Stimulated activated CD8-positive, alpha-beta memory T cell treated with anti-CD3 and anti-CD28 coated beads, Interleukin-12 subunit alpha, Interleukin-12 subunit beta, amount 100 ng/mL, for 24 hours (primary cell): ENCODE results near the gene TNS4.

Experiments
- DNase-seq: peaks from one replicate; pipeline ENCODE4 v3.0.0-alpha.2; 2020; ENCODE audit errors: extremely low read depth

Gene TNS4

DNA sequence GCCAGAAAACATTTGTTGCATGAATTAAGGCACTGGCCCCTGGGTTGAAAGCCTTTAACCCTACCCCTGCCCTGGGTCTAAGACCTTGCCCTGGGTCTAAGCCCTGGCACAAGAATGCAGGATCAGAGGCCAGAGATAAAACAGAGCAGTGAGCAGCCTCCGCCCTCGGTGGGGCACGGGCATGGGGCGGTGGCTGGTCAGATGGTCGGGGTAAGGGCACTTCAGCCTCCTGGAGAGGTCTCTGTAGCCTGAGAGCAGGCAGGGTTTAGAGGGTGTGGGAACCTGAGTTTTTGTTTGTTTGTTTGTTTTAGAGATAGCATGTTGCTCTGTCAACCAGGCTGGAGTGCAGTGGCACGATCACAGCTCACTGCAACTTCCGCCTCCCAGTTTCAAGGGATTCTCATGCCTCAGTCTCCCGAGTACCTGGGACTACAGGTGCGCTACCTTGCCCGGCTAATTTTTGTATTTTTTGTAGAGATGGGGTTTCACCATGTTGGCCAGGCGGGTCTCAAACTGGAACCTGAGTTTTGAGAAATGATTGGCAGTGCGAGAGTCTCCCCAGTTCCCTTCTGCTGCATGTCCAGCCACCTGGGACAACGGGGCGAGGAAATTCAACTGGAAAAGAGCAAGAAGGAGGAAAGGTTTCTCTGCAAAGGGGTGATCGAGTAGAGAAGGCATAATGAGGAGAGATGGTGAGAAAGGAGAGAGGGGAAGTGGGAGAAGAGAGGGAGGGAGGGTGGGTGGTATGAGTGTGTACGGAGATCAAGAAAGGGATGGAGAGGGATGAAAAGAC, 27.7 kb downstream of the TNS4 start:
- DNase-seq: no peak

DNA sequence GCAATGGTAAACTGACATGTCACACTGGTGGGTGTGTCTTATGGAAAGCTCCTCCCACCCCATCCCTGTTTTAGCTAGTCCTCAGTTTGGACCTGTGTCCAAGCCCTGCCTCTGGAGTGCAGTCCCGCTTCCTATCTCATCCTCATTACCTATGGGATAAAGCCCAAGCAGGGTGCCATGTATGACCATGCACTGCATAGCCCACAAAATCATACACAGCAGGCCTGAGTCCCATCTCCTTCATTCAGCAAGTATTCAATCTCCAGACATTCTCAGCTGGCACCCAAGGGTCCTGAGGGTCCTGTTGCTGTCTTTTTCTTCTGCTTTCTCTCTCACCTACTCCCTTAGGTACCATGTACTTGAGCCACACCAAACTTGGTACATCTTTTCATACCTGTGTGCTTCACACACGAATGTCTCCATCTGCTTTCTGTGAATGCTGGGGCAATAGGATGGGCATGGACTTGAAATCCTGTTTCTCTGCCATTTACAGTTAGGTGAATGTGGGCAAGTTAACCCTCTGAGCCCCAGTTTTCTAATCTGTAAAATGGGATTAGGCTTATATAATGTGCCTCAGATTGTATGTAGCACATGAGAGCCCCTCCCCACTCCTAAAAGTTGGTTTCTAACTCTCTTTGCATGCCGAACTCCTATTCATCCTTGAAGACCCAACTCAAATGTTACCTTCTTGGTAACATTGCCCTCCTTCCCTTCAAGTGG, 28.5 kb downstream of the TNS4 start:
- no peak for DNase-seq

DNA sequence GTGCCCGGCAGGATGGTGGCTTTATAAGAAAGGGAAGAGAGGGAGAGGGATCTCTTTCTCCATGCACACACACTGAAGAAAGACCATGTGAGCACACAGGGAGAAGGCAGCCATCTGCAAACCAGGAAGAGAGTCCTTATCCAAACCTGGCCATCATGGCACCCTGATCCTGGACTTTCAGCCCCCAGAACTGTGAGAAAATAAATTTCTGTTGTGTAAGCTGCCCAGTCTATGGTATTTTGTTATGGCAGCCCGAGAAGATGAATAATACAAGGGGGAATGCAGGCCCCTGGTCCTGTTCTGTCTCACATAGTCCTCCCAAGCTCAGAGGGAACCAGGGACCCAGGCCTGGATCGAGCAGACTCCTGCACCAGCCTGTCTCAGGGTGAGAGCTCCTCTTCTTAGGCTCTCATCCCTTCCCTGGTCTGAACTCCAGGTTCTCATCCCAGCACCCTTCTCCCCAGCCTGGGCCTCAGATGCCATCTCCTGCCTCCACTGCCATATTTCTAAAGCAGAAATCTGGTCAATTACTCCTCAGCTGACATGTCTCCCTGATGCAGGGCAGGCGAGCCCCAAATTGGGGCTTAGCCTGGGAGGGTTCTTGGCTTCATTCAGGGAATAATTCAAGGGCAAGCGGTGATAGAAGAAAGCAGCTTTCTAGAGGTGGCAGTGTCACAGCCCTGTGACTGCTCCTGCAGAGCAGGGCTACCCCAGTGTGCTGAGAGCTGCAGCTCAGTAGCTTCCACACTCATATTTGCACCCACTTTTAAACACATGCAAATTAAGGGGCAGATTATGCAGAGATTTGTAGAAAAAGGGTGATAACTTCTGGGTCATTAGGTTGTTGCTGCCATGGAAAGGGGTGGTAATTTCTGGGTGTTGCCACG, 29.3 kb downstream of the TNS4 start:
- DNase-seq: no peak

DNA sequence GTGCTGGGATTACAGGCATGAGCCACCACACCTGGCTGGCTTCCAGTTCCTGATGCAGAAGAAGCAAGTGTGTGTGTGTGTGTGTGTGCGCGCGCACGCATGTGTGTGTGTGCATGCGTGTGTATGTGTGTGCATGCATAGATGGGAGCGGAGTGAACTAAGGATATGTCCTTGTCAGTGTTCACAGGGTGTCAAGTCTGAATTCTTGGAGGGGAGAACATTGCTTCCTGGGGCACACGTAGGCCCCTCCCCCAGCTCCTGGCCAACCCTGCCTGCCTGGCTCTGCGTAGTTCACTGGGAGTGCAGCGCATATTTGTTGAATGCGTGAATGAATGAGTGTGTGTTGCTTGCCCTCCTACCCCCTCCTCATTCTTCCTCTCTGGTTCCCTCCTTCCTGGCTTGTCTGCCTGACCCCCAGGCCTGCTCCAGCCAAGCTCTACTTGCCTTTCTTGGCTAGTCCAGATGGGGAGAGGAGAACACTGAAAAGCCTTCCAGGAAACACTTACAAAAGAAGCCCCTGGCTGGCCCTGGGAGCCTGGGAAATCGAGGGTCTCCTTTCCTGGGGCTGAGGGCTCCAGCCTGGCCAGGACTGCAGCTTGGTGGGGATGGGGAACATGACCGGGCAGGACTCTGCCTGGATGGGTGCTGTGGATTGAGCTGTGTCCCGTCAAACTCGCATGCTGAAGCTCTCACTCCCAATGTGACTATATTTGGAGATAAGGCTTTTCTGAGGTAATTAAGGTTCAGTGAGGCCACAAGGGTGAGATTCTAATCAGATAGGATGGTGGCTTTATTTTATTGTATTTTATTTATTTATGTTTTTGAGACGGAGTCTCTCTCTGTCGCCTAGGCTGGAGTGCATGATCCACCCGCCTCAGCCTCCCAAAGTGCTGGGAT, 30.2 kb downstream of the TNS4 start:
- no peak for DNase-seq

DNA sequence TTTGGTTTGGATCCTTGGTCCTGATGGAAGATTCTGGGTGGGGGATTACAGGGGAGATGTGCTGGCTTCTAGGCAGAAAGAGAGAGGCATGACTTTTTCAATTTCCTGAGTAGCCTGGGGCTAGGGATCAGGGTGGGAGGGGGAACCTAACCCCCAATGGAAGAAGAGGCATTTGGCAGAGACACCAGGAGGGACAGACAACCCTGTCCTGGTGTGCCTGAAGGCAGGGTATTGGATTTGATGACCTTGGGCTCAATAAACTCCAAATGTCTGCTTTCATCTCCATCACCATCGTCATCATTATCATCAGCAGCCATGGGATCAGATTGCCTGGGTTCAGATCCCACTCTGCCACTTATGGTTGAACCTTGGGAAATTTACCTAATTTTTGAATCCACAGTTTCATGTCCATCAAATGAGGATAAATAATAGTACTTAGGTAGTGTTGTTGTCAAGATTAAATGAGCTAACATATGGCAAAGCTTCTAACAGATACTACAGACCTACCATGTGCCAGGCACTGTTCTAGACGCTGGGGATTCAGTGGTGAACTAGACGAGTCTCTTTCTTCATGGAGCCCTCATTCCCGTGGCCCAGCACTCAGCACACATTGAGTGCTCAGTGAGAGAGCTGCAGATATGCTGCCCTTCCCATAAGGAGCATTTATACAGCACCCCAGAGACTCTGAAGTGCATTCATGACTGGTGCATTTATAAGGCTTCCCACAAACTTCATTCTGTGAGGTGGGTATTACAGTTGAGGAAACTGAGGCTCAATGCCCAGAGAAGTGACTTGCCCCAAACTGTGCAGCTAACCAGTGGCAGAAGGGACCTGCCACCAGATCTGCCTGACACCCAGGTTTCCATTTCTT, 31.4 kb downstream of the TNS4 start:
- DNase-seq: no peak

DNA sequence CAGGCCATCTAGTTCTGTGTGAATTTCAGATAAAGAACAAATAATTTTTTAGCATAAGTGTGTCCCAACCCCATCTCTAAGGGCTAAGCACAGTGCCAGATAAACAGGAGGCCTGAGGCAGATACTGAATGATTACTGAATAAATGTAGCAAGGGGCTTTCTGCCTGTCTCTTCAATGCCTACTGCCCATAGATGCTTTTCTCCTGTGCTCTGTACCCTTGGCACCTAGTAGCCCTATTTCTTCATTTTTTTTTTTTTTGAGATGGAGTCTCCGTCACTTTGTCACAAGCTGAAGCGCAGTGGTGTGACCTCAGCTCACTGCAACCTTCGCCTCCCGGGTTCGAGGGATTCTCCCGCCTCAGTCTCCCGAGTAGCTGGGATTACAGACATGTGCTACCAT, 32.9 kb downstream of the TNS4 start:
- no peak for DNase-seq

DNA sequence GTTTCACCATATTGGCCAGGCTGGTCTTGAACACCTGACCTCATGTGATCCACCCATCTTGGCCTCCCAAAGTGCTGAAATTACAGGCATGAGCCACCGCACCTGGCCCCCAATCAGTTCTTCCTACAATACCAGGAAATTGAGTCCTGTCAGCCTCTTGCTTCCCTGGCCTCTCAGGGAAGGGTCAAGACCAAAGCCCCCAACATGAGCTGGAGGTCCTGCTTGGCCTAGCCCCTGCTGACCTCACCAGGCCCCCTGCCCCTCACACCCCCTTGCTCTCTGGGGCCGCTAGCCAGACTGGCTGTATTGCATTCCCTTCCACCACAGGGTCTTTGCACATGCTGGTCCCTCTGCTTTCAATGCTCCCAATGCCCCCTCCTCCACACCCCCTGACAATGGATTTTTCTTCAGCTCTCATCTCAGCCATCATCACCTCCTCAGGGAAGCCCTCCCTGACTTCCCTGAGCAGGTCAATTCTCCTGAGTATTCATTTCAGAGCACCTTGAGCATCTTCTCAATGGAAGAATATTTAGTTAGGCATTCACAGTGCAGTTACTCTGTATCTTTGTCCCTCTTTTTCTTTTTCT, 34.0 kb downstream of the TNS4 start:
- no peak for DNase-seq

DNA sequence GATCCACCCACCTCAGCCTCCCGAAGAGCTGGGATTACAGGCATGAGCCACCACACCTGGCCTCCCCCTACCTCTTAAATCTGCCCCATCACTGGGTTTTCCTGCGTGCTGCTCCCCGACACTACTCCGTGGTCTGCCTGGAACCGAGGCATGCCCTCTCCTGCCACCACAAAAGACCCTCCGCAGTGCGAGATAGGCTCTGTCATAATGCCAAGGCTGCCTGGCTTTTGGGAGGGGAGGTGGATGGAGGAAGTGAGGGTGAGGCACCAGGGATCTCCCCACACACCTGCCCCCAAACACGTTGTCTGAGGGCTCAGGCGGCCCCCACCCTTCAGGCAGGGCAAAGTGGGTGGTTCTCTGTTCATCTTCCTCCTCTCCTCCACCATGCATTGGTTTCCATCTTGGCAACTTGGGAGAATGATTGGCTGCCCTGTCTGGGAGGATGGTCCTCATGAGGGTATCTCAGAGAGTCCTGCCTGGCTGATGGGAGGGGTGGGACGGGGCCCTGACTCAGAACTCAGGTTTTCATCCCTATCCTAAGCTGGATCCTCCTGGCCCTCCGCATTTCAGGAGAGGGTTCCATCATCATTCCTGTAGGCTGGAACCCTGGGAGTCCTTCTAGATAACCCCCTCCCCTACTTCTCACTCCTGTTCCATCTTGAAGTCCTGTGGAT, 35.0 kb downstream of the TNS4 start:
- DNase-seq: no peak

DNA sequence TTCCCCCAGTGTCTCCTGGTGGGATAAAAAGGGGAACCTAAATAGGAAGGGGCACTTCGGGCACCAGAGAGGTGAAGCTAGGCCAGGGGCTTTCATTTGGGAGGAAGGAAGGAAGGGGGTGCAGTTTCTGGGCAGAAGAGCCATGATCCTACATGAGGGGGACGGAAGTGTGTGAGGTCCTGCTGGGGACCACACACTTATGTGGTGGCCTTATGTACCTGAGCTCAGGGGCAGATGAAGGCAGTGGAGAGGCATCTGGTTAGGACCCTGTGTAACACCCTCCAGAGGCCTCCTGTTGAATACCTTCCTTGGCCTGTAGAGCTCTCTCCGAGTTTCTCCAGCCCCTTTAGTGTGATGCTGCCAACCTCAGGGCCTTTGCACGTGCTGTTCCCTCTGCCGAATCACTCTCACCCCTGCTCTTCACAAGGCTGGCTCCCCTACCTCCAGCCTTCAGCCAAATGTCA, 37.0 kb downstream of the TNS4 start:
- DNase-seq: no peak

DNA sequence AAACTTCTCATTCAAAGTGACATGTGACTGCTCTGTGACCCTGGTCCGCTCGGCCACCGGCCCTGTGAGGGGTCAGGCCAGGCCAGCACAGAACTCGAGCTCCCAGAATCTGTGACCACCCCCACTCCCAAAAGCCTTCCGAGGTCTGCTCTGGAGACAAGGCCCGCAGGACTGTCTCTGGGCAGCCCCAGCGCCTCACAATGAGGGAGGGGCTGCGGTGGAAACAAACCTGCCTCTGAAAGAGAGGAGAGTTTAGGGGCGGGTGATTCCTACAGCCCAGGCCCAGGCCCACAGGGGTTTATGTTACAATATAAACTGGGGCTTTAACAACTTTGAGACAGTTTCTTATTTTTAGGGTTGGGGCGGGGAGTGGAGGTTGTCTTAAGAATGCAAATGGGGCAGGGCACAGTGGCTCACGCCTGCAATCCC, 38.3 kb downstream of the TNS4 start:
- DNase-seq: no peak

DNA sequence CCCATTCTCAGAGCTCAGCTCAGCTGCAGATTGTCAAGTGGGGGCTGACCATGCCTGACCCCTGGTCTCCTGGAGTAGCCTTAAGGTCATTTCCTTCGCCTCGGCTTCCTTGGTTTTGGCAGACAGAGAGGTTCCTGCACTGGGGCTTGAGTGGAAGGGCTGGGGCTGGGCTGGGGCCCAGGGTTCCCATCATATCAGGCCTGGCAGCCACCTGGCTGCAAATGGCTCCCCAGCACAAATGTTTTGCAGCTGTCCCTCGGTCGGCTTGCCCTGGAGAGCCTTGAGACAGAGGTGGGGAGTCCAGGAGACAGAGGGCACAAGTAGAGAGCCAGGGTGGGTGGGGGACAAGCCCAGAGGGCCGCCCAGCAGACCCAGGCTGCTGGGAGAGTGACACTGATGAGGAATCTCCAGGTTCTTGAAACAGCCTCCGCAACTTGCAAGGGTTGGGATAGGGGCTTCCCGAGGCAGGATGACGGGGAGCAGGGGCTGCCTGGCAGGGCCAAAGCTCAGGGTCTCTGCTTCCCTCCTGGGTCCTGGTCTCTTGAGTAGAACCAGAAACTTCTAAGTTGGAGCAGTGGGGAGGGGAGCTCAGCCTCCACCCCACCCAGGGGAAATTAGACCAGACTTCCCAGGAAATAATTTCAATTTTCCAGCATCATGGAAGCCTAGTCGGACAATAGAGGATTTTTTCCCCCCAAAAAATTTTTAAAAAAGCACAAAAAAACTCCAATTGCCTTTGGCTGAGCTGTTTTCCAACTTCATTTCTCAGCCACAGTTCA, 38.9 kb downstream of the TNS4 start:
- DNase-seq: no peak

DNA sequence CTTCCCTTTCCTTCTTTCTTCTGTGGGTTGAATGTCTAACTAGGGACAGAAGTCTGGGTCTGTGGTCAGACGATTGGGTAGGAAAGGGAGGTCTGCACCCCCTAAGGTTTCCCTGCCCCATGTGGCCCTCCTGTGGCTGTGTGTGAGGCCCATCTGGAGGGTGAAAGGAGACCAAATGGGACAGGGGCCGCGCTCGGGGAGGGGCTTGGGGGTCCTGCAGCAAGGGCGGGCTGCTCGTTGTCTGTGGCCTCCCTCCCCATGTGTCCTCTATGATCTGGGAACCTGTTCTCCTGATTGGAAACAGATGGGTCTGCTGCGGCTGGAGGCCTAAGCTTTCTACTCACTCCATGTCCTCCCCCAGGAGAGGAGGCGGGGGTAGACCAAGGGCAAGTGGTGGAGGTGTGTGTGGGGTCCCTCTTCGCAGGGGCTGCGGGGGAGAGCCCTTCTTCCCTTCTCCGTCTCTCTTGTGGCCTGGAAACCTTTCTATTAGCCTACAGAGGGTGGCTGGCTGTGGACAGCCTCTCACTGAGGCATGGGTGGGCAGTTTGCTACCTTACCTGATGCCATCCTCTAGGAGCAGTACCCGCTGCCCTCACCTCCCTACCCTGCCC, 39.6 kb downstream of the TNS4 start:
- DNase-seq: no peak

DNA sequence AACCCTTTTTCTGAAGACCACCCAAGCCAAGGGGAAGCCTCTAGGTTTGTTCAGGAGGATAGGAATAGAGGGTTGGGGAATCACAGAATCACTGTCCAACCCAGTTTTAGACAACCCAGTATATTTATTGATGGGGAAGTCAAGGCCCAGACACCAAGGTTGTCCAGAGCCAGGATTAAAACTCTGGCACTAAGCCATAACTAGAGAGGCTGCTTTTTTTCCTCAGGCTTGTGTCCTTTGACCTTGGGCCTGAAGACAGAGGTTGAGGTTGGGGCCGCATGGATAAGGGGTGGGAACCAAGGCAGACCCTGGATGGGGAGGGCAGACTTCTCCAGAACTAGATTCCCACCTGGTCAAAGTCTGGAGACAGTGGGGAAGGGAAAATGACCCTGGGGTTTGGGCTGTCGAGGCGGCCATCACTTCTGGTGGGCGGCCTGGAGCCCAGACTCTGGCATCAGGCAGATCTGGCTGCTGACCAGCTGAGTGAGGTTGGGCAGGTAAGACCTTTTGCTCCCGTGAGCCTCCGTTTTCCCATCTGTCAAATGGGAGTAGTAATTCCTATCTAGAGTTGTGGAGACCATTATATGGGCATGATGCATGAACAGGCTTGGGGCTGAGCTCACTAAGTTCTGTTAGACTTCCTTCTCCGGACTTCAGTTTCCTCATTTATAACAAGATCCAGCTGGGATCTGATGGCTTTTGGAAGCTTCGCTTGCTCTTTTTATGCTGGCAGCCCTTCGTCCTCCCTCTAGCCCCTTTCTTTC, 40.3 kb downstream of the TNS4 start:
- no peak for DNase-seq

DNA sequence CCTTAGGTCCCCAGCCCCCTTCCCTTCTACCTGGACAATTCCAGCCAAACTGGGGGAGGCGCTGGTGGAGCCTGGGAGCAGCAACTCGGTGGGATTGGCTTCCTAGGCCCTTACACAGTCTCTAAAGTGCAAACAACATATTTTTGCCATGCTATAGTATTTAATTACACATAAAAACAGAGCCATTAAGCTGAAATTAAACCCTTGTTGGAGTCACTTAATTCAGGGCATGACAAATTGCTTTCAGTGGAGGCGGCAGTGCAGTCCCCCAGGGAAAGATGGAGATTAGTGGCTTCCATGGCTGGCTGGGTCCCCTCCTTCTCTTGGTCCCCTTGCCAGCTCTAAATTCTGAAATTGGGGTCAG, 40.8 kb downstream of the TNS4 start:
- no peak for DNase-seq

DNA sequence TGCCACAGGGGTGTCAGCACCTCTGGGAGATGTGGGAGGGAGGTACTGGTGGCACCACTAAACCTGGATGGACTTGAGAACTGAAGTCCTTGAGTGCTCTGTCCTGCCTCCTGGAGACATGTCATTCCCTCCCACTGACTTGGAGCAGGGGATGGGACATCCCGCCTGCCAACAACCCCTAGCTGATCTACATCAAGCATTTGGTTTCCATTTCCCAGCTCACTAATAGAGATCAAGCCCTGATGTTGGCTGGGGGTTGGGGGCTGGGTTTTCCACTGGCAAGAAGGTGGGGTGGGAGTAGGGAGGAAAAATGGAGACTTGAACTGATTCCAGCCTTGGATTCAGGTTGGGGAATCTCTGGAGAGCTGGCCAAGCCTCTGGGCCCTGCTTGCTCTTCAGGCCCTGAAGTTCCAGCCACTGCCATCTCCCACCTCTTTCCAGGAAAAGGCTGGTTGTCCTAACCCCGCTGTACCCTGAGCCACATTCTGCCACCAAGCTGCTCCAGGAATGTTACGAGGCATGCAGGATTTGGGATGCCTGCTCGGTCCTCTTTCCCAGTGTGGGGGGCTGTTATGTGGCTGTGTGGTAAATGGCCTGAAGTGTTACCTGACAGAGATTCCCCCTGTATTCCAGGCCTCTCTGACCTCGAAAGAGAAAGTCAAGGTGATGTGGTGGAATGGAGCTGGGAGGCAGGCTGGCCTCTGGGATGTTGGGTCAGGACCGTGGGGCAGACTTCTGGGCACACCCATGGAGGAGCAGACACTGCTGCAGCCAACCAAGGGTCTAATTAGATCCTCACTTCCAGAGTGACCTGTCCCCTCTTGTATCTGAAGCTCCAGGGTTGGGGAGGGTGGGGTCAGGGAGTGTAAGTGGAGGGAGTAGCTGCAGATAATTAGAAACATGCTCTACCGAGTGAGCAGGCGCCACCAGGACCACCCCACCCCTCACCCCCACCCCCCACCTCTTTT, 41.5 kb downstream of the TNS4 start:
- DNase-seq: no peak

DNA sequence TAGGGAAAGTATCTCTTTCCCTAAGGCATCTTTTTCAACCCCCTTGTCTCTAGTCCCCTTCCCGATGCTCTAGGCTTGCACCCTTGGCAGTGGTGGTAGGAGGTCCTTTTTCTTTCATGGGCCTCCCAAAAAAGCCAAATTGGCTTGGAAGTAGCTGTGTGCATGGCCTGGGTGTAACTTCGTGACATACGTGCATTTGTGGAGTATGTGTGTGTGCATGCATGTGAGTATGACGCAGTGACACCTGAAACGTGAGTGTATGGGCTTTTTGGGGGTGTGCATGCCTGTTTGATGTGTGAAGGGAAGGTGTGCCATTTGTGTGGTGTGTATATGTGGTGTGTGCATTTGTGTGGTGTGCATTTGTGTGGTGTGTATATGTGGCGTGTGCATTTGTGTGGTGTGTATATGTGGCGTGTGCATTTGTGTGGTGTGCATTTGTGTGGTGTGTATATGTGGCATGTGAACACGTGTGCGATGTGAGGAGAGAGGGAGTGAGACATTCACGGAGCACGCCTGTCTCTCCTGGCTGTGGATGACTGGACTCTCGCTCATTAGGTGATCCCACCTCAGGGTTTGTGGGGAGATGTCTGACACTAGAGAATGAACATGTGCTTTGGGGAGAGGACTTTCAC, 42.5 kb downstream of the TNS4 start:
- DNase-seq: no peak
